HG03575 (cell line): ENCODE data around the gene TMEM272.

ENCODE experiments used
- ATAC-seq: cut with Tn5 transposase; IDR thresholded peaks from one replicate; pipeline ENCODE4 v1.9.1; 2021; ENCODE audit not compliant: unreplicated experiment, insufficient number of reproducible peaks, low FRiP score; ENCODE audit errors: extremely low read depth

The TMEM272 gene

GRCh38 chr13:51769455-51770127, 75.4 kb downstream of the TMEM272 start:
- ATAC-seq, result no peak

DNA sequence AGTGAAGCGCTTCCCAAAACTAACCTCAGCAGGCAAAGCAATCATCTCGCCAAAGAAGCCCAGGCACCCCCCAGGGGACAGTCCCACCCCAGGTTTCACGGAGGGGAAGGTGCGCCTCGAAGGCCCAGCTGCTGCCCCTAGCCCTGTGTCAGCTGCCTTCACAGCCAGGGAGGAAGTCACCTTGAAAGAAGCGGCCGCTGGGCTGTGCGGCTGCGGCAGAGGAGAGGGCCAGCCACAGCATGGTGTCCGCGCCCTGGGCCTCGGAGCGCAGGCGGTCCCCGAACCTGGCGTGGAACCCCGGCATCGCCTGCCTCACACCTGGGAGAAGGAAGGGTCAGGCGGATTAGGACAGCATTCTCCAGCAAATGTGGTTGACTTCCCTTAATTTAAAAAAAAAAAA, 76.0 kb downstream of the TMEM272 start:
- ATAC-seq, result no peak

- ATAC-seq, result no peak
Observed at GRCh38 chr13:51768378-51768921, 76.5 kb downstream of the TMEM272 start.

DNA sequence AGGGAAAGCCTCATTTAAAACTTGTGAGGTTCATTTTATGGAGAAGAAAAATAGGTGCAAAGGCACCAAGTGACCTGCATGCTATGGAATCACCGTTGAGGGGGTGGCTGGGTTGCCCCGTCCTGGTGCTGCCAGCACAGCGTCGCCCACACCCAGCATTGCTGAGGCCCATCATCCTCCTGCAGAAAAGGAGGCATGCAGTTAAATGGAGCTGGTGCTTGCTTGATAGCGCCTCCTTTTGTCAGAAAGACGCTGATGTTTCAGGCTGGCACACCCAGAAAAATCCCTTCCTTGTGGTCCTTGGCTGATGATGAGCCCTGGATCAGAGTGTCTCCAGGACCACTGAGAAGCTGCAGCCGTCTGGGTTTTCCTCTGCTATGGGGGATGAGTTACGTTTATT, 77.9 kb downstream of the TMEM272 start:
- no peak for ATAC-seq

DNA sequence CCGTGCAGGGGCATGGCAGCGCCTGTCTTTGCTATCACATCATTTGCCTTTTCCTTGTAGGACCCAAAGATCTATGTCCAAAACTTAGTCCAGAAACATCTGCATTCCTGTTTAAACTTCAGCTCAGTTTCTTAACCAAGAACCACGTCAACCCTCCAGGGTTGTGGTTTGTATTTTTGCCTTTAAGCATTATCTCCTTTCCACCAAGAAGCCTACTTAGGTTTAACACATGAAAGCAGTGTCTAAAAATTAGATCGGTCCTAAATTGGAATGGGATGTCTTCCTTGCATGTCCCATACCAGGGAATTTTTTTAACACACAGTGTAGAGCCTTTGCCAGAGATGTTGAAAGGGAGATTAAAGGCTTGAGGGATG, 79.8 kb downstream of the TMEM272 start:
- no peak for ATAC-seq

DNA sequence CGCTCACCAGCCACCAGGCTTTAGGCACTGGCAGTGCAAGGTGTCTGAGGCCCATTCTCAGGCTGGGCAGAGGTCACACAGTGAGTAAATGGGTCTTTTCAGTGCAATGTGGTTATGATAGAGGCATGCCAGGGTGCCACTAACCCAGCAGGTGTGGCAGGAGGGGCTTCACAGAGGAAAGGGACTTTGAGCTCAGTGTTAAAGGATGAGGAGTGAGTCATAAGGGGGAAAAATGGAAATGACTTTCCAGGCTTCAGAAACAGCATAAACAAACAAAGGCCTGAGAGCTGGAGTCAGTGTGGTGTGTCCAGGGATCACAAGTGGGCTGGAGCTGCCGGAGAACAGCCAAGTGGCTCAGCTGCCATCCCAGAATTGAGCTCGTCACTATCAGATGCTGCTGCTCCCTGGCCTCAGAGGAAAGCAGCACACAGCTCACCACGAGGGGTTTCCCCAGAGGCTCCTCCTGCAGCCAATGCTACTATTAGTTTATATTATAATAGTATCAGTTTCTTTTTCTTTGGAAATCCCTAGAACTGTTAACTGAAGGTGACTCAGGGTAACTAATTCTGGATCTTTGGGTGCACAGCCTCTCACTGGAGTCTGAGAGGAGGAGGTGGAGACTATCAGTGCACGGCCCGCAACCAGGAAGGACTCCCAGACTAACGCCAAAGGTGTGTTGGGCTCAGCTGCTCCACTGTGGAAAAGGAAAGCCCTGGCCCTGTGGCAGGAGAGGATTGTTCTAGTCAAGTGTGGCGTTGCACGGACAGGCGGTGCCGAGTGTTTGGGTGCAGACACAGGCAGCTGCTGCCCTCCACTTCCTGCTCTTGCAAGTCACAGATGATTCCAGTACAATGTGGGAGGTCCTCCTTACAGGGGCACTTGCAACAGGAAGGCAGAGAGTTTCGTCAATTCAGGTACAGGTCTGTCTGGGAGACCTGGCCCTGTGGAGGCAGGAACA, 80.5 kb downstream of the TMEM272 start:
- ATAC-seq, result peak; percentile 50

GRCh38 chr13:51763486-51763885, 81.5 kb downstream of the TMEM272 start:
- ATAC-seq, result no peak
